ENCODE measurements around the gene PPFIA4.
A peak's percentile ranks its signal among the peaks of the same experiment; 100 is the strongest.

PPFIA4 gene

DNA sequence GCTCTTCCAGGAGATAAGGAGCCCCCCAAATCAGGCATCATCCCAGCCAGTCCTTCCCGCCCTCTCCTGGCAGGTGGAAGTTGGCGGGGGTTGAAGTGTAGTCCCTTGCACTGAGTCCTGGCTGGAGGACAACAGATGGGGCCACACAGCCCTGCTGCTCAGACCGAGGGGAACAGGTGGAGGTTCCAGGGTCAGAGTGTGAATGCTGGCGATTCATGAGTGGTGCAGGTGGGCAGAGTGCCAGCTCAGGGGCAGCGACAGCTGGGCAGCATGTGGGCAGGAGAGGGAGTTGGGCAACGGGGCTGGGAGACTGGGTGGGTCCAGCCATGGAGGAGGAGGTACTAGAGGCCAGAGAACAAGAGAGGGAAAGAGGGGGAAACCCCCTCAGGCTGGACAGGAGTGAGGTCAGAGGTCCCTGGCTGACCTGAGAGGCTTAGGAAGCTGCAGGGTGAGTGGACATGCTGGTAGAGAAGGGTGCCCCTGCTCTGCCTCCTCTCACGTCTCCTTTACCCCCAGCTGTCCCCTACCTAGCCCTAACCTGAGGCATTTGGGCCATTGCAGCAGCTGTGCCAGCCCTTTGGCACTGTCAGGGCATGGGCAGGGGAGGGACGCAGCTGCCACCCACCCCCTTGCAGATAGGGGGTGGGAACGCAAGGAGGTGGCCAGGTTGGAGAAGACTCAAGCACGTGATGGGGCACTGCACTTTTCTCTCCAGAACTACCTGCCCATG, 90.0 kb downstream of the PPFIA4 start:
- Histone ChIP-seq H3K9me3 (no peaks in the 10 kb centered on the region), H3K36me3 (no peaks in the 10 kb centered on the region), H3K27ac (no peak overlapping the region), H3K4me1 (ENCODE audit: control insufficient read depth in 1 of 2, insufficient read depth in 1 of 2, low read depth in 1 of 2, low read length in 1 of 2) (peaks cover 0 to 4% of the 10 kb centered on the region in 2 experiments), H3K4me3 (ENCODE audit: low read depth in 1 of 2, low read length in 1 of 2) (no peak overlapping the region), H3K27me3 (peaks cover 81% of the 10 kb centered on the region)
- TF ChIP-seq, protein P1, sequence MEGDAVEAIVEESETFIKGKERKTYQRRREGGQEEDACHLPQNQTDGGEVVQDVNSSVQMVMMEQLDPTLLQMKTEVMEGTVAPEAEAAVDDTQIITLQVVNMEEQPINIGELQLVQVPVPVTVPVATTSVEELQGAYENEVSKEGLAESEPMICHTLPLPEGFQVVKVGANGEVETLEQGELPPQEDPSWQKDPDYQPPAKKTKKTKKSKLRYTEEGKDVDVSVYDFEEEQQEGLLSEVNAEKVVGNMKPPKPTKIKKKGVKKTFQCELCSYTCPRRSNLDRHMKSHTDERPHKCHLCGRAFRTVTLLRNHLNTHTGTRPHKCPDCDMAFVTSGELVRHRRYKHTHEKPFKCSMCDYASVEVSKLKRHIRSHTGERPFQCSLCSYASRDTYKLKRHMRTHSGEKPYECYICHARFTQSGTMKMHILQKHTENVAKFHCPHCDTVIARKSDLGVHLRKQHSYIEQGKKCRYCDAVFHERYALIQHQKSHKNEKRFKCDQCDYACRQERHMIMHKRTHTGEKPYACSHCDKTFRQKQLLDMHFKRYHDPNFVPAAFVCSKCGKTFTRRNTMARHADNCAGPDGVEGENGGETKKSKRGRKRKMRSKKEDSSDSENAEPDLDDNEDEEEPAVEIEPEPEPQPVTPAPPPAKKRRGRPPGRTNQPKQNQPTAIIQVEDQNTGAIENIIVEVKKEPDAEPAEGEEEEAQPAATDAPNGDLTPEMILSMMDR (IDR thresholded peaks at IDR 0.05): no peak

DNA sequence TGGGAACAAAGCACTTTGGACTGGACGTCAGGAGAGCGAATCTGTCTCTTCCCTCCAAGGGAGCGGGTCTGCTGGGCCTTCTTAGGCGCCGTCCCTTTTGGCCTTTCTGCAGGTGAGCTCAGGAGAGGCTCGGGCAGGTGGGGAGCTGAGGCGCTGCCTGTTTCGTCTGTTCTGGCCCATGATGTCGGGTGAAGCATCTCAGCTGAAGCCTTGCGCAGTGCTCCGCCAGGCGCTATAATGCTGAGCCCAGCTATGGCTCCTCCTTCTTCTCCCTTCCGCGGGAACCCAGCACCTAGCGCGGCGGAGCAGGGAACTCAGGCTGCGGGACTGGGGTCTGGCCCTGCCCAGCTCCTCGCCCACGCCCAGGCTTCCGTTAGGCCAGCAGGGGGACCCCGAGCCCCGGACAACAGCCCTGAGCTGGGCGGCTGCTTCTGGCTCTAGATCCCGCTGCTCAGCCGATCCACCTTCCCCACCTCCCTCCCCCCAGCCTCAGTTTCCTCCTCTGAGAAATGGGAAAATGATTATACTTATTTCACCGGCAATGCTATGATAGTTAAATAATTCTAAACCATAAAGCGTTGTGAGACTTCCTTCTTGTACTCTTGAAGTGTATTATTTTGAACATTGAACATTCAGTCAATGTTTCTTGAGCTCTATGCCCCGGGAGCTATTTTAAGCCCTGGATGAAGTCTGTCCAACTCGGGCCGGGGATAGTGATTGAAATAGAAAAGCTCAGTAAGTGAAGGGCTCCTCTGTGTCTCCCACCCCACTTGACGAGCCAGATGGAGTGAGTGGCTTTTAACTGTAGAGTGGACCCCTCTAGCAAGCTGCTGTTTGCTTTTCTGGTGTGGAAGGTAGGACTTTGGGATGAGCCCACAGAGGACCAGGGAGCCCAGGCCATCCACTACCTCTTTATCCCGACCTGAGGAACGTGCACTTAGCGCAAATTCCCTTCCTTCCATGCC, 91.6 kb downstream of the PPFIA4 start:
- Histone ChIP-seq H3K36me3 (no peaks in the 10 kb centered on the region), H3K4me3 (ENCODE audit: low read depth in 1 of 2, low read length in 1 of 2) (no peak overlapping the region), H3K27ac (no peak overlapping the region), H3K9me3 (no peaks in the 10 kb centered on the region), H3K4me1 (ENCODE audit: control insufficient read depth in 1 of 2, insufficient read depth in 1 of 2, low read depth in 1 of 2, low read length in 1 of 2) (peaks cover 0 to 4% of the 10 kb centered on the region in 2 experiments), H3K27me3 (peaks cover 91% of the 10 kb centered on the region)
- TF ChIP-seq, protein P1 (IDR thresholded peaks at IDR 0.05): peak; percentile 57

DNA sequence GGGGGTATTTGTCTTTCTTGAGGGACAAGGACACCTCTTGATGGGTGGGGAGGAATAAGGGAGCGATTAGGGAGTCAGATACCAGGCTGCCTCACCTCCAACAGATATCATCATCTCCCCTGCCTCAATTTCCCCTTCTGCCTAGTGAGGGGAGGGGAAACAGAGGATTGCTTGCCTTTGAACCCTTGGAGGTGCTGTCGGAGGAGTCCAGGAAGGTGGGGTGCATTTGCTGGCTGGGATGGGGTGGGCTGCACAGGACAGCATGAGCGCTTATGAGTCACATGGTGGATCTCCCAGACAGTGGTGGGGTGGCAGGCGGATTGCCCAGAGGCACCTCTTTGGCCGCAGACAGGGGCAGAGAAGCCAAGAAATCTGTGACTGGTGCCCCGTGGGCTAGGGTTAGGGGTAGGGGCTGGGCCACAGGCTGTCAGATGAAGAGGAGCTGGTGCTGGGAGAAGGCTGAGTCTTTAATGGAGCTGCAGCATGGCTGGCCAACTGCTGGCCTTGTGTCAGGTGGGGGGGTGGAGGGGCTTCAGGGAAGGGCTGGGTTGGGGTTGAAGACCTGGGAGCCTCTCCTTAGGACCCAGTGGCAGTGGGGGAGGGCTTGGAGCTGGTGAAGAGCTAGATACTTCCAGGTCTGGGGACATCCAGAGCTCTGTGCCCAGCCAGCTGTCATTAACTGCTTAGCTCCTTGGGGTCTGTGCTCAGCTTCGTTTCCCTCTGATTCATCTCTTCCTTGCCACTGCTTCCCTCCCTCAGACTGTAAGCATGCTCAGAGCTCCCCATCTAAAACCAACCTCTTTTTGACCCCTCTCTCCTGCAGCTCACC, 94.2 kb downstream of the PPFIA4 start:
- H3K27me3 ChIP-seq: peaks cover 100% of the 10 kb centered on the region
- H3K4me3 ChIP-seq (ENCODE audit: low read depth in 1 of 2, low read length in 1 of 2): no peak overlapping the region
- H3K36me3 ChIP-seq: no peaks in the 10 kb centered on the region

DNA sequence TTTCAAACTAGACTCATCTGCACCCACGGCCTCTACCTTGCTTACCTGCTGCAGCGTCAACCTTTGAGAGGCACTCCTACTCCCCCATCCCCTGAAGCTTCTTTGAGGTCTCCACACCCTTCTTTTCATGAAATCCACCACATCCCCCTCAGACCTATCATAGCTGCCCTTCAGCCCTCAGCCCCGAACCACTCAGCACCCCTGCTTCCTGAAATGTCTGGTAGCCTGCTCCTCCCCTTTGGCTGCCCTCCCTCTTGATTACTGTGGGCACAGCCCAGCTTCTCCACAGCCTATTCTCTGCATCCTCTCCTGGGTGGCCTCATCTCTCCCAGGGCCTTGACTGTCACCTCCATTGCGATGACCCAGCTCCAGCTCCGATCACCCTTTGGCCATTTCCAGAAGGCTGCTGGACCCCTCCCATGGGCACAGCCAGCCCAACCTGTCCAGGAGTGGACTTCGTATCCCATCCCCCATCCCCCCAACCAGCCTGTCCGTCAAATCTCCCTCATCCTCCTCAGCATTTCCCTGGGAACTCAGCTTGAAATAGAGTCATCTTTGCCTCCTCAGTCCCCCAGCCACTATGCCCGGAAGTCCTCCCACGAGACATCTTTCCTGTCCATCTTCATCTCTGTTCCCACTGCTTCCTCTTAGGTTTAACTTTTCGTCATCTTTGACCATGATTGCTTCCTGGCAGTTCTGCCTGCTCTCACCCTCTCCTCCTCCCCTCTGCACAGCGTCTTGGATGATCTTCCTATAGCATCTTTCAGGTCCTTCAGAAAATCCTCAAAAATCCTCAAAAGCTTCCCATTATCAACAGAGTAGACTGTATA, 95.1 kb downstream of the PPFIA4 start:
- H3K36me3 ChIP-seq: no peaks in the 10 kb centered on the region
- peaks cover 100% of the 10 kb centered on the region for H3K27me3 ChIP-seq
- TF ChIP-seq, protein P1 (IDR thresholded peaks at IDR 0.05): no peak
- no peak overlapping the region for H3K4me3 ChIP-seq (ENCODE audit: low read depth in 1 of 2, low read length in 1 of 2)
- H3K27ac ChIP-seq: no peak overlapping the region
- H3K4me1 ChIP-seq (ENCODE audit: control insufficient read depth in 1 of 2, insufficient read depth in 1 of 2, low read depth in 1 of 2, low read length in 1 of 2): peaks cover 6 to 15% of the 10 kb centered on the region in 2 experiments
- no peaks in the 10 kb centered on the region for H3K9me3 ChIP-seq

More for the DNA sequence above, 94.2 kb downstream of the PPFIA4 start:
- TF ChIP-seq, protein P1 (IDR thresholded peaks at IDR 0.05): no peak
- Histone ChIP-seq H3K4me1 (ENCODE audit: control insufficient read depth in 1 of 2, insufficient read depth in 1 of 2, low read depth in 1 of 2, low read length in 1 of 2) (peaks cover 0 to 7% of the 10 kb centered on the region in 2 experiments), H3K27ac (no peak overlapping the region), H3K9me3 (no peaks in the 10 kb centered on the region)

All from neutrophil (primary cell).